DOHH2 (cell line): ENCODE data around the gene MARCHF3.

Source experiments
- EZH2phosphoT487 ChIP-seq: fragments of 200-600 bp; sonication (generic); IDR thresholded peaks from 2 replicates; pipeline ENCODE4 v1.6.1; 2017; ENCODE audit warnings: borderline replicate concordance, mild to moderate bottlenecking, antibody characterized with exemption, low read length, moderate library complexity, mixed read lengths
- TF ChIP-seq, protein P1 (sequence below): fragments of 200-600 bp; sonication (generic); IDR thresholded peaks from one replicate; pipeline ENCODE4 v1.5.1; 2014; ENCODE audit warnings: antibody characterized with exemption, mild to moderate bottlenecking, low read depth, low read length; ENCODE audit not compliant: poor library complexity, severe bottlenecking

DNA sequence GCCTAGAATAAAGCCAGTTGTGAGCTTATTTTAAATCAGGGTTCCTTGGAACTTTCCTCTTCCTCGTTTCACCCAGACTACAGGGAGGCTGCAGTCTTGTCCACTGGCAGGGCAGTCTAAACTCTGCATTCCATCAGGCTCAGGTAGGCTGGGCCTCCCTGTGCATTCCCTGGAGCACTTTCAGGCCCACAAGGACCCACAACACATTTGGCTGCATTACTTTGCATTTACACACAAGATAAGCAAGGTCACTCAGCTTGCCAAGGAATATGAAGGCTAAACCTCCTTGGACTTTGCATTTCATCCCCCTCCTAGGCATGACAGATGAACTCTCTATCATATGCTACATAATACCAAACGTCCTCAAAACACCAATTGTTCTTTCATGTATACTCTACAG, 104.2 kb downstream of the MARCHF3 start:
- TF ChIP-seq, protein P1, sequence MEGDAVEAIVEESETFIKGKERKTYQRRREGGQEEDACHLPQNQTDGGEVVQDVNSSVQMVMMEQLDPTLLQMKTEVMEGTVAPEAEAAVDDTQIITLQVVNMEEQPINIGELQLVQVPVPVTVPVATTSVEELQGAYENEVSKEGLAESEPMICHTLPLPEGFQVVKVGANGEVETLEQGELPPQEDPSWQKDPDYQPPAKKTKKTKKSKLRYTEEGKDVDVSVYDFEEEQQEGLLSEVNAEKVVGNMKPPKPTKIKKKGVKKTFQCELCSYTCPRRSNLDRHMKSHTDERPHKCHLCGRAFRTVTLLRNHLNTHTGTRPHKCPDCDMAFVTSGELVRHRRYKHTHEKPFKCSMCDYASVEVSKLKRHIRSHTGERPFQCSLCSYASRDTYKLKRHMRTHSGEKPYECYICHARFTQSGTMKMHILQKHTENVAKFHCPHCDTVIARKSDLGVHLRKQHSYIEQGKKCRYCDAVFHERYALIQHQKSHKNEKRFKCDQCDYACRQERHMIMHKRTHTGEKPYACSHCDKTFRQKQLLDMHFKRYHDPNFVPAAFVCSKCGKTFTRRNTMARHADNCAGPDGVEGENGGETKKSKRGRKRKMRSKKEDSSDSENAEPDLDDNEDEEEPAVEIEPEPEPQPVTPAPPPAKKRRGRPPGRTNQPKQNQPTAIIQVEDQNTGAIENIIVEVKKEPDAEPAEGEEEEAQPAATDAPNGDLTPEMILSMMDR: no peak
- no peak for TF ChIP-seq EZH2phosphoT487
